HG02610 (cell line): ENCODE results near the gene SNX15.

Experiments
- ATAC-seq: cut with Tn5 transposase; IDR thresholded peaks from one replicate; pipeline ENCODE4 v1.9.1; 2021; ENCODE audit warnings: mild to moderate bottlenecking, moderate library complexity; ENCODE audit not compliant: unreplicated experiment

The SNX15 gene

DNA sequence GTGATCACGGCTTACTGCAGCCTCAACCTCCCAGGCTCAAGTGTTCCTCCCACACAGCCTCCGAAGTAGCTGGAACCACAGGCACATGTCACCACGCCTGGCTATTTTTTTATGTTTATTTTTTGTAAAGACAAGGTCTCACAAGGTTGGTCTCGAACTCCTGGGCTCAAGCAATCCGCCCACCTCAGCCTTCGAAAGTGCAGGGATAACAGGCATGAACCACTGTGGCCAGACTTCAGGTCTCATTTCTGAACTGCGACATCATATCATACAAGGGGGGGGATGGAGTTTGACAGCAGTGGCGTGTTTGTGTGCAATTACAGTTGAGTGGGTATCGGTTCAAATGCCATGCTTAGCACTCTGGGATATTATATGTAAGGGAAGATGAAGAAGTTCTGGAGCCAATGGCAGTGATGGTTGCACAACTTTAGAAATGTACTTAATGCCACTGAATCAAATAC is 24.2 kb downstream of the SNX15 start:
- no peak for ATAC-seq

DNA sequence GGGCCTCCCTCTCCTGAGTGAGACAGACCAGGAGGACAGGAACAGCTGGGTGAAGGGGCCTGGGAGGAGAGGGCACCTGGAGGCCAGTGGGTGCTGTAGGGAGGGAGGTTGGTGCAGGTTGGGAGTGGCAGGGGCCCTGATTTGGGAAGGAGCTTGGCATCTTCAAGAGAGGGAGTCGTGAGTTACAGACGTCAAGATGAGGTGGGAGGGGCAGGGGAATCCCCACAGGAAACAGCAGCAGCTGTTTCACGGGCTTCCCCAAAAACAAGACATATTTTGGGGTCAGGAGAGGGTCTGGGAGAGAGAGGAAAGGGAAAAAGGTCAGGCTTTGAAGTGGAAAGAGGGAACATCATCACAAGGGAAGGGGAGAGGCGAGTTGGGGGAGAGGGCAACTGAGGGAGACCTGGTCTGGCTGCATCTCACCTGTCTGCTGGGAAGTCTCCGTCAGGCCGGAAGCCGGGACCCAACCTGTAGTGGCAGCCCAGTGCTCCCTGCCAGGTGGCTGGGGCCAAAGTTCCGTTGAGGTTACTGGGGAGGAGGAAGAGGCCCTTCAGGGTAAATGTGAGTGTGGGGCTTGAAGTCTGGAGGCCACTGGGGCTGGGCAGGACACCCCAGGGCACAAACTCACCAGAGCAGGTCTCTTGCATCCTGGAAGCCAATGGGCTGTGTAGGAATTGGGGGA is 26.7 kb downstream of the SNX15 start:
- ATAC-seq: no peak

DNA sequence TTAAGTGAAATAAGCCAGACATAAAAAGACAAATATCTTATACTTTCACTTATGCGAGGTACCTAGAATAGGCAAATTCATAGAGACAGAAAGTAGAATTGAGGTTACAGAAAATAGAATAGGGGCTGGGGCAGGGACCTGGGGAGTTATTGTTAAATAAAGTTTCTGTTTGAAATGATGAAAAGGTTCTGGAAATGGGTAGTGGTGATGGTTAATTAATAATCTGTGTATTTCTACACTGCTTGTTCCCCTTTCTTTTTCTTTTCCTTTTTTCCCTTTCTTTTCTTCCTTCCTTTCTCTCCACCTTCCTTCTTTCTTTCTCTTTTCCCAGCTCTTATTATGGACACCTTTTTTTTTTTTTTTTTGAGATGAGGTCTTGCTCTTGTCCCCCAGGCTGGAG is 28.3 kb downstream of the SNX15 start:
- ATAC-seq: no peak

DNA sequence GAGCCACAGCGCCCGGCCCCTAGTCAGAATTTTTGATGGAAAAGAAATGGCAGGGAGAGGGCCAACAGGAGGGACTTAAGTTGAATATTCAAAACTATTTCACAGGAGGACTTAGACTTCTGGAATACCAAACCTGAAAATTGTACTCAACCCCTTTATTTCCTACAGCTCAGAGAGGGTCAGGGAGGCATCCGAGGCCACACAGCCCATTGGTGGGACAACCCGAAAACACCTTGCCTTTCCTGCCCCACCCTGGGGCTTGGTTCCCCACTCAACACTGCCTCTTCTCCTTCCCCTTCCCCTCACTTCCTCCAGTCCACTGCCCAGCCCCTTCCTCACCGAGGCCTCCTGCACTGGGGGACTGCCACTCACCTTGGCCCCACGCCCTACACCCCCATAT is 29.8 kb downstream of the SNX15 start:
- ATAC-seq: no peak

DNA sequence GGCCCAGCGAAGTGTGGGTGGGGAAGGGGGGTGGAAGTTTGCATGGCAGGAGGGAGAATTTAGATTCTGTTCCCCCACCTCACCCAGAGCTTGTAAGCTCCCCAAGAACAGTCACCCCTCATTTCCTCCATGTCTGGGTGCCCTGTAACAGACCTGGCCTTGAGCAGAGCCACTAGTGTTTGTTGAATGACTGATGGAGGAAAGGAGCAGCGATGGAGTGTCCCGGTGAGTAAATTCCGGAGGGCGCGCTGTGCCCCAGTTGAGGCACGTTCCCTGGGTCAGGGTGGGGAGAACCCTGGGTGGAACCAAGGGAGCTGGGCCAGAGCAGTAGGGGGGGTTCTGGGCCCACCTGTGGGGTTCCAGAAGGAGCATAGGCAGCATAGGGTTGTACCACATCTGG is 30.3 kb downstream of the SNX15 start:
- no peak for ATAC-seq

DNA sequence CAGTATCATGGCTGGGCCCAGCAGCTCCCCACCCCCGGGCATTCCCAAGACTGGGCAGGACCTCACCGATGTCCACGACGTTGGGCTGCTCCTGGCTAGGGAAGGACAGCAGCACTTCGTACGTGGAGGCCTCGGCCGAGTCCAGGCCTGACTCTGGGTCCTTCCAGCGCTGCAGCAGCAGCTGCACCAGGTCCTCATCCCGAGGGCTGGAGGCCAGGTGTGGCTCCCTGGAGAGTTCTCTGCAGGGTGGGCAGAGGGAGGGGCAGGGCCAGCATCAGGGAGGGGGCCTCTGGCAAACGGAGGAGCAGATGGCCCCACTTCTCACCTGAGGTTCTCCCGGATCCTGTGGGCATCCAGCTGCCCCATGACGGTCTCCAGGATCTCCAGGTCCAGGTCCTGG is 30.8 kb downstream of the SNX15 start:
- ATAC-seq: no peak

DNA sequence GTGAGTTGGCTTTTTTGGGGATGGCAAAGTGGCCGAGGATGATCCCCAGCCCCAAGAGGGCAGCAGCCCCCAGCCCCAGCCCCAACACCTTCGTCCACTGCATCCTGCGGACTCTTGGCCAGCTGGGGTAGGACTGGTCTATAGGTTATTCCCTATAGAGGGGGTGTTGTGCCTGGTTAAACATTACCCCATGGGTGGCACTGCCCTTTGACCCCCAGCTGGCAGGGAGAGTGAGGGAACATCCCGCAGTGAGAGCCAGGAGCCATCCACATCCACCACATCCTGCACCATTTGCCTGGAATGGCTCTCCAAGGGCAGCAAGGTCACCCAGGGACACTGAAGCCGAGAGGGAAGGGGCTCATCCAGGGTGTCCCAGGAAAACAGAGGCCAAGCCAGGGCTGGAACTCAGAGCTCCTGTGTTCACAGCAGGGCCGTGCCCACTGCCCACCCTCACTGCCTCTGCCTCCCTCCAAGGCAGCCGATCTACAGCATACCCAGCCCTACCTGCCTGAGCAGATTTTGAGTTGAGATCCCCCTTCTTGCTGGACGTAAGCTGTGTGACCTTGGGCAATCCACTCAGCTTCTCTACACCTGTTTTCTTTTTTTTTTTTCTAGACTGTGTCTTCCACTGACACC is 31.3 kb downstream of the SNX15 start, which contains the start of gene NAALADL1:
TSS of gene NAALADL1 (minus strand) at position 135 of the 636 bp plus-strand sequence. CDS start at position 103, 32 bp downstream.
- ATAC-seq: no peak

DNA sequence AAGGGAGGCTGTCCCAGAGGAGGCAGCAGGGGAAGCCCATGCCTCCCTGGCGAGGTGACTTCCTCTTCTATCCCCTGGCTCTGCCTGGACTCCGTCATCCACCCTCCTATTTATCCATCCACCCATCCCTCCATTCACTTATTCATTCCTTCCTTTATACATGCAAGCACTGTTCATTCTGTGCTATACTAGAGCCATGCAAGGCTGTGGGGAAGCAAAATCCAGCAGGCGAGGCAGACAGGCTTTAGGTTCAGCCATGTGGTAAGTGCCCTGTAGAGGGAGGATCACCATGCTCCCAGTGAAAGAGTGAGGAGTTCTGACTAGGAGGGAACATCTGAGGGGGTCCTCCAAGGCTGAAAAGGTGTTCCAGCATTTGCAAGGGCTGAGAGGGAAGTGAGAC is 32.3 kb downstream of the SNX15 start:
- ATAC-seq: no peak

DNA sequence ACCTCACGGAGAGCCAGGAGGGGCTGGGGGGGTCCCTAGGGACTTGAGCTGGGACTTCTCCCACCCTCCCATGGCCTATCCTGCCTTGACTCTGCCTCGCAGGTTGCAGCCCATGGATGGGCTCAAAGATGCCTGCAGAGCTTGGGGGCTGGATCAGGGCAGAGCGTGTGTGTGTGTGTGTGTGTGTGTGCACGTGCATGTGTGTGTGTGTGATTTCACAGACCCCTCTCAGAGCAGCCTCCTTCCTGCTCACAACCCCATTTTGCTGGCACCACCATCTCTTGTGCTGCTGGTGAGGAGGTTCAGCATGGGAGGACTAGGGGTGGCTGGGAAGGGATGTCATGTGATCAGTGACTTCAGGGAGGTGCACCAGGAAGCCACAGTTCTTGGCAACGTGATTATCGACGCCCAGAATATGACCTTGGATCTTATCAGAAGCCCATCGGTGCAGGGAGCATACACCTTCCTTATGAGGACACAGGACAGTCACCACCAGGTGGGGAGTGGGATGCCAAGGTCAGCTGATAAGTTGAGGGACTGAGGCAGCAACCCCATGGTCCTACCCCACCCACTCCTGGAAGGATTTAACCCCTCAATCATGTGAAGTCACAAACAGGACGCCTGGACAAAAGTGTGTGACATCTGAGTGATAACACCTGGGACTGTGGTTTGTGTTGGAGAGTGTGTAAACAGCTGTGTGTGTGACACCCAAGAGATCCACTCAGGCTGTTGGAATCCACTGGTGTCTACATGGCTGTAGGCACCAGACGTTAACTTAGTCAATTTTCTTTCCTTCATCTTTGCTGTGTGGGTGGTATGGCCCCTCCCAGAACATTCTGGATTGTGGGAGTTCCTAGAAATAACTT is 33.0 kb downstream of the SNX15 start:
- ATAC-seq: no peak

DNA sequence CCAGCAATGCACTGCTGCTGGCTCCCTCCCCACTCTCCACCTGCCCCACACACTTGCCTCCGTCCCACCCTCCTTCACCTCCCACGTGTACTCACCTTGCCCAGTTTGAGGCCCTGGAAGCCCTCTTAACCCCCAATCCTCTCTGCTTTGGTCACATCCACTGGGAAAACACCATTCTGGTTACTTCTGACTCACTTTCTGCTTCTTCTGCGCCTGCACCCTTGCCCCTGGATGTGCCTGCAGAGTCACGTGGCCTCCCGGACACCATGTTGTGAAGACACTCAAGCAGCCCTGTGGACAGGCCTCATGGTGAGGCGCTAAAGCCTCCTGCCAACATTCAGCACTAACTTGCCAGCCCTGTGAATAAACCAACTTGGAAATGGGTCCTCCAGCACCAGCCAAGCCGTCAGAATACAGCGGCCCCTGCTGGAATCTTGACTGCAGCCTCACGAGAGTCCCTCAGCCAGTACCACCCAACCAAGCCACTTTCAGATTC is 33.7 kb downstream of the SNX15 start:
- no peak for ATAC-seq

DNA sequence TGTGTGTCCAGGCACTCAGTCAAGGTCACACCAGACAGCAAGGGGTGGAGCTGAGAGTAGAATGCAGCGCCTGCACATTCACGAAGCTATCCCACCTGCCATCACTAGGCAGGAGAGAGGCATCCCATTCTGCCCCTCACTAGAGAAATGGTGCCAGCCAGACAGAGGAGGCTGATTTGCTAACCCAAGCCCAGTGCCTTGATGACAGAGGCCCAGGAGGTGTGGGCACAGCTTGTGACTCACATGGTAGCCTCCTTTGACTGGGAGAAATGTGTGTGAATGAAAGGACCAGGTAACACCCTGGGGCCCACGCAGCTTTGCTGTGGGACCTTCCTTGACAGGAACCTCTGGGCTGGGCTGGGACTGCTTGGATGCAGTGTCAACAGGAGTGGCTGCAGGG is 36.3 kb downstream of the SNX15 start:
- no peak for ATAC-seq

DNA sequence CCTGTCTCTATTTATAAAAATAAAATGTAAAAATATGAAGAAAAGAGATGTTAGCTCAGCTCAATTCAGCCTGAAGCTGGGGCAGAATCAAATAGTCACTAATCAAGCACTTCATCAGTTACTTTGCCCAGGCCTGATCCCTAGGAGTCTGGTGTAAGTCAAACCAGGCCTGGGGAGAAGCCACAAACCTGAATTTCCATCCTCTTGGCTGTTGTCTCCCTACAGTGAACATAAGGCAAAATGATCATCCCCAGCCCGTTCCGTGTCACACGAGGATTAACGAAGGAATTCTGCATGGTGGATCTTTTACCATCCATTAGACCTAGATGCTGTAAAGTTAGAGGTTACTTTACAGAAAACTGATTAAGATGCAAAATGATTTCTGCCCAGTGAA is 37.6 kb downstream of the SNX15 start:
- ATAC-seq: no peak

DNA sequence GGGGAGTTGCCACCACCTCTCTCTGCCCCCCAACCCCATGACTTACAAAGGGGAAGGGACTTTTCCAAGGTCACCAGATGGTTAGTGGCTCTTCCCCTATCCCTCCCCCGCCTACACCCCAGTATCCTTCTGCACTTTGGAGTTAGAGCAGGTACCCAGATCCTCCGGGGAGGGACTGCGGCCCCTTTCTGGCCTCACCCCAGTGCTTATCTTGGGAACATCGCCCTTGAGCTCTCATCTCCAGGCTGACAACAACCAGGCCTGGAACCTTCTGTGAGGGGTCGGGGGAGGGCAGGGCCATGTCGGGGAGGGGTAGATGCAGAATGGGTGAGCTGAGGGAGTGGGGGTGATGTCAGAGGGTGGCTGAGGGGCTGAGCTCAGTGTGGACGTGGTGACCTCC is 38.6 kb downstream of the SNX15 start:
- no peak for ATAC-seq

DNA sequence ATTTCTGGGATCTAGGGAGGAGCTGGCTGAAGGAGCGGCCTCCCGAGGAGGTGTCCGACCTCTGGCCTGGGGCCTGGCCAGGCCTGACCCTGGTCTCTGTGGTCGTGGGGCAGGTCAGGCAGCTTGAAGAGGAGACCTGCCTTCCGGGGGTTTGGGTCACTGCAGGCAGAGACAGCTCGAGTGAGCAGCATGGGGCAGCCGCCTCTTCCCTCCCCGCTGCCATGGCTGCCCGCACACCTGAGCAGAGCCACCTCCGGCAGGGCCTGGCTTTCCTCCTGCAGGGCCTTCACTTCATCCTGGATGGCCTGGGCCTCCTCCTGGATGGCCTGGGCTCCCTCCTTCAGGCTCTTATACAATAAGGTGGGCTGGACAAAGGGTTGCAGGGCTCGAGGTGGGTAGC is 39.1 kb downstream of the SNX15 start:
- no peak for ATAC-seq

DNA sequence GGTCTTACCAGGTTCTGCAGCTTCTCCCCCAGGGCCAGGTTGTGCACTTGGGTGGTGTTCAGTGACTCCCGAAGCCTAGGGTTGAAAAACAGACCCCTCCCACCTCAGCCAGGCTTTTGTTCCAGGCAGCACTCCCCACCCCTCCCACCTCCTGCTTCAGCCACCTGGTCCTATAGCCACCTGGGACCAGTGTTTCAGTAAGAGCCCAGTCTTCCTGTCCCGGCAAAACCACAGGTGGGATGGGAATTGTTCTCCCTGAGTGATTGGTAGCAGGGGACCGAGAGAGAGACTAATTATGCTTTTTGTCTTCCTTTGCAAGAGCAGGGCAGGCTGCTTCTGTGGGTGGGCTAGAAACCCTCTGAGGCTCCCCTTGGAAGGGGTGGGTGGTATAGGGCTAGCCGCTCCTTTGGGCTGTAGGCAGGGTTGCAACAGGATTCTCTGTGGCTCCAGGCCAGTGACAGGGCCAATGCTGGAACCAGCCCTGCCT is 39.6 kb downstream of the SNX15 start:
- no peak for ATAC-seq

DNA sequence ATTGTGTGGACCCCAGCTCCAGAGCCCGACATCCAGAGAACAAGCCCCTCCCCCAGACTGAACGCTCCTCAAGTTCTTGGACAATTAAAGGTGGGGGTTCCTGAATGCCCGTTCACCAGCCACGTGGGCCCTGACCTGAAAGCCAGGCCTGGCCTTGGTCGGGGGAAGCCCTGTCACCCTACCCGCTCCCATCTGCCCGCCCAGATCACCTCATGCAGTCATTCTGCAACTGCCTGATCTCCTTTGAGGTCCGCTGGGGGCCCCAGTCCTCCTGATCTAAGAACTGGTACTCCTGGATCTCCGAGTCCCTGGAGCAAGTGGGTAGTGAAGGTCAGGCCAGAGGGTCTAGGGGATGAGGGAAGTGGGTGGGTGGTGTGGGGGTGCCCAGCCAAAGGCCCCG is 40.2 kb downstream of the SNX15 start:
- ATAC-seq: no peak

DNA sequence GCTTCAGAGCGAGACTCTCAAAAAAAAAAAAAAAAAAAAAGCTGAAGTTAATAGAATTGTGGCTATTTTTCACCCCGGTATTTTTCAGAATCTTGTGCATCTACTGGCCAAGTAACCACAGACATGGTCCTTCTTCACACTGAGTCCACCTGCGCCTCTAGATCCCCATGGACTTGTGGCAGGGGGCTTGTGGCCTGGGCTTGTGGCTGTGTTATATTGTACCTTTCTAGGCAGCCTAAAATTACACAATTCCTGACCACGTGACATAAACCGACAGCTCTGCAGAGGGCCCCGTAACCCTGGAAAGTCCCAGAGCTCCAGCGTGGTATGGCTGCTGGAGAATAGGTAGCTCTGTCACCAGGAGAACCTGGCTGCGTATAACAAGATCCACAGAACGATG is 42.0 kb downstream of the SNX15 start:
- ATAC-seq: no peak

DNA sequence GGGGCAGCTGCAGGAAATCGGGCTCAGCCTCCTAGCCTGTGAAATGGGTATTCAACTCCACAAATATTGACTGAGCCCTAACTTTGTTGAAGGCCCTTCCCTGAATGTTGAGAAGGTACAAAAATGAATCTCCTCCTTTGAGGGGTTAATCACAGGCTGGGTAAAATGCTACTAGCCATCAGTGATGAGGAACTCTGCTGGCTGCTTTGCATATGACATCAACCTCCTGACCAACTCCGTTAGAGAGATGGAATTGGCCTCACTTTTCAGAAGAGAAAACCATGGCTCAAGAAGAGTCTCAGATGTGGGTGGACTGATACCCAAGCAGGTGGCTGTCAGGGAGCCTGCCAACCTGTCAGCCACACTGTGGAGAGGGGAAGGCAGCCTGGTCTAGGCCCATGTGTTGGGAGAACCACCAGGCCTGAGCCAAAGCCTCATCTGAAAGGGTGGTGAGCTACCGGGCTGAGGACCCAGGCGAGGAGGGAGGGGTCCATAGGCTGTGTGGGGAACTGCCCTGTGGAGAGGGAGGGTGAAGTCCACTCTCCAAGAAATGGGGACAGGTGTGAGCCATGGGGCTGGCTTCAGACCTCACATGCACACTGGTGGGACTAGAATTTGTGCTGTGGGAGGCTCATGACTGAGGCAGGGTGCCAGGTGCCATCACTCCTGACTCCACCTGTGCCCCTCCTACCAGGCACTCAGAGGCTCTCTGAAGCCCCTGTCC is 44.8 kb downstream of the SNX15 start:
- no peak for ATAC-seq

DNA sequence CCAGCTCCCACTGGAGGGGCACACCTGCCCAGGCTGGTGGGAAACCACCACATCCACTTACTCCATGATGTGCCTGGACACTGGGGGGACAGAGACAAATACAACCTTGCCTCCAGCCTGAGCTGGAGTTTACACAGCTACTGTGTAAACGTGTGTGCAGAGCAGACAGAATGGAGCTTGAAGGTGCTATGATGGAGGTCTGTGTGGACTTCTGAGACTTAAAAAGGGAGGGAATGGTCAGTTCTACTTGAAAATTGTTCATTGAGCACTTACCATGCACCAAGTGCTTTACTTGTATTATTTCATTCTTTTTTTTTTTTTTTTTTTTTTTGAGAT is 45.4 kb downstream of the SNX15 start:
- ATAC-seq: no peak

DNA sequence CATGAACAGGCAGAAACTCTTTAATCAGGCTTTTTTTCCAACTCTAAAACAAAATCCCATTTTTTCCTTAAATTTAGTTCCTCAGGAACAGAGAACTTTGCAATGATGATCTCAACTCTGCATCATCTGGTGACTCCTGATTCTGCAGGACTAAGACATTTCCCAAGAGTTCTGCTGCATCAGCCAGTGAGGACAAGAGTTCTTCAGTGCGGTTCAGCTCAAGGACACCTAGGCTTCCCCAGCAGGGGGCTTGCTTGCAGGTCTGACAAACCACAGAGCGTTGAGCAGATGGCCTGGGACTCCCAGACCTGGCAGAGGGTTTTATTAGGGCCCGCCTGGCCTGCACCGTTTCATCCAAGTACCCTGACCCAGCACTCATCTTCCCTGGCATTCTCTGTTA is 50.2 kb downstream of the SNX15 start:
- no peak for ATAC-seq

DNA sequence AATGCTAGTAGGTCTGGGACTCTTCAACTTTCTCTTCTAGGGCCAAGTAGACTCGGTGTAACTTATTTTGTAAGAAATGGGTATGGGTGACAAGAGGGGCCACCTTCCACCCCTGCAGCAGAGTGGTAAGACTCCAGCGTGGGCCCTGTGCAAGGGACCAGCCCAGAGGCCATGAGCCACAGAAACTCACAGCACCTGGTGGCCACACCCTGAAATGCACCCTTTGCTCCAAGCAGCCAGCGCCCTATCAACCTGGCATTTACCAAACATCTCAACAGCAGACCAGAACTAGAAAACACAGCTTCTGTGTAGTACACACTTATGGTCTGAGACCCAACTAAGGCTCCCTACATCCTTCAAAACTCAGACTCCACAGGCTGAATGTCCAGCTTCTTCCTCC is 50.9 kb downstream of the SNX15 start:
- ATAC-seq: no peak
